ENCODE measurements around the gene LARGE1.

DNA sequence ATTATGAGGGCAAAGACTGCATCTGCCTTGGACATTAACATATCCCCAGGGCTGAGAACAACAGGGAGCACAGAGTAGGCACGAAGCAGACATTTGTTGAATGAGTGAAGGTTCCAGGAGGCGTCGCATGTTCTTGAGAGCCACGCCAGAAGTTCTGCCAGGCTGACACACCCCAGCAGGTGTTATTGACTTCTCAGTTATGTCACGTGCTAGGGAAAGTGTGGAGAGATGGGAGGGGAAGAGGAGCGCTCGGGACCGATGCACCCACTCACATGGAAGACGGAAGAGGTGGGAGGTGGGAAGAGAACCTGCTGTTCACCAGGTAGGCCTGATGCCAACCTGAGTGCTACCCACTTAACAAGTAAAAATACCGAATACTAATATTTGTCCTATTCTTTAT is 232.8 kb downstream of the LARGE1 start:
- no peak for TF ChIP-seq ZFP36 (IDR thresholded peaks at IDR 0.05; ENCODE audit: borderline replicate concordance, low read depth, low read length, partially characterized antibody)
- TF ChIP-seq, protein P1, sequence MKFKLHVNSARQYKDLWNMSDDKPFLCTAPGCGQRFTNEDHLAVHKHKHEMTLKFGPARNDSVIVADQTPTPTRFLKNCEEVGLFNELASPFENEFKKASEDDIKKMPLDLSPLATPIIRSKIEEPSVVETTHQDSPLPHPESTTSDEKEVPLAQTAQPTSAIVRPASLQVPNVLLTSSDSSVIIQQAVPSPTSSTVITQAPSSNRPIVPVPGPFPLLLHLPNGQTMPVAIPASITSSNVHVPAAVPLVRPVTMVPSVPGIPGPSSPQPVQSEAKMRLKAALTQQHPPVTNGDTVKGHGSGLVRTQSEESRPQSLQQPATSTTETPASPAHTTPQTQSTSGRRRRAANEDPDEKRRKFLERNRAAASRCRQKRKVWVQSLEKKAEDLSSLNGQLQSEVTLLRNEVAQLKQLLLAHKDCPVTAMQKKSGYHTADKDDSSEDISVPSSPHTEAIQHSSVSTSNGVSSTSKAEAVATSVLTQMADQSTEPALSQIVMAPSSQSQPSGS (CRISPR knock-in tag; IDR thresholded peaks at IDR 0.05) = no peak
- TF ChIP-seq EZH2 (conservative IDR thresholded peaks at IDR 0.05; ENCODE audit: low read depth, low read length) = no peak
- TF ChIP-seq, protein P2, sequence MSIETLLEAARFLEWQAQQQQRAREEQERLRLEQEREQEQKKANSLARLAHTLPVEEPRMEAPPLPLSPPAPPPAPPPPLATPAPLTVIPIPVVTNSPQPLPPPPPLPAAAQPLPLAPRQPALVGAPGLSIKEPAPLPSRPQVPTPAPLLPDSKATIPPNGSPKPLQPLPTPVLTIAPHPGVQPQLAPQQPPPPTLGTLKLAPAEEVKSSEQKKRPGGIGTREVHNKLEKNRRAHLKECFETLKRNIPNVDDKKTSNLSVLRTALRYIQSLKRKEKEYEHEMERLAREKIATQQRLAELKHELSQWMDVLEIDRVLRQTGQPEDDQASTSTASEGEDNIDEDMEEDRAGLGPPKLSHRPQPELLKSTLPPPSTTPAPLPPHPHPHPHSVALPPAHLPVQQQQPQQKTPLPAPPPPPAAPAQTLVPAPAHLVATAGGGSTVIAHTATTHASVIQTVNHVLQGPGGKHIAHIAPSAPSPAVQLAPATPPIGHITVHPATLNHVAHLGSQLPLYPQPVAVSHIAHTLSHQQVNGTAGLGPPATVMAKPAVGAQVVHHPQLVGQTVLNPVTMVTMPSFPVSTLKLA (IDR thresholded peaks at IDR 0.05) = no peak
- TF ChIP-seq, protein P3, sequence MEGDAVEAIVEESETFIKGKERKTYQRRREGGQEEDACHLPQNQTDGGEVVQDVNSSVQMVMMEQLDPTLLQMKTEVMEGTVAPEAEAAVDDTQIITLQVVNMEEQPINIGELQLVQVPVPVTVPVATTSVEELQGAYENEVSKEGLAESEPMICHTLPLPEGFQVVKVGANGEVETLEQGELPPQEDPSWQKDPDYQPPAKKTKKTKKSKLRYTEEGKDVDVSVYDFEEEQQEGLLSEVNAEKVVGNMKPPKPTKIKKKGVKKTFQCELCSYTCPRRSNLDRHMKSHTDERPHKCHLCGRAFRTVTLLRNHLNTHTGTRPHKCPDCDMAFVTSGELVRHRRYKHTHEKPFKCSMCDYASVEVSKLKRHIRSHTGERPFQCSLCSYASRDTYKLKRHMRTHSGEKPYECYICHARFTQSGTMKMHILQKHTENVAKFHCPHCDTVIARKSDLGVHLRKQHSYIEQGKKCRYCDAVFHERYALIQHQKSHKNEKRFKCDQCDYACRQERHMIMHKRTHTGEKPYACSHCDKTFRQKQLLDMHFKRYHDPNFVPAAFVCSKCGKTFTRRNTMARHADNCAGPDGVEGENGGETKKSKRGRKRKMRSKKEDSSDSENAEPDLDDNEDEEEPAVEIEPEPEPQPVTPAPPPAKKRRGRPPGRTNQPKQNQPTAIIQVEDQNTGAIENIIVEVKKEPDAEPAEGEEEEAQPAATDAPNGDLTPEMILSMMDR (CRISPR knock-in tag; IDR thresholded peaks at IDR 0.05) = no peak
- TF ChIP-seq RFX1 (IDR thresholded peaks at IDR 0.05) = no peak
- TF ChIP-seq SALL1 (CRISPR knock-in tag; IDR thresholded peaks at IDR 0.05) = no peak
- TF ChIP-seq SMC3 (IDR thresholded peaks at IDR 0.05; ENCODE audit: low read length) = no peak
